Measurements from ENCODE around the gene CERS4.

CERS4 gene

GRCh38 chr19:8305798-8306197 is 96.6 kb downstream of the CERS4 start:
- Histone ChIP-seq H3K27ac (ENCODE audit: low read depth, low read length) (no peak overlapping the region), H3K36me3 (ENCODE audit: control insufficient read depth in 5 of 5, insufficient read depth in 5 of 5, low read length in 5 of 5) (peaks cover 0 to 18% (median 15%) of the 10 kb centered on the region in 5 donors), H3K27me3 (ENCODE audit: control insufficient read depth in 5 of 5, insufficient read depth in 4 of 5, low read length in 5 of 5) (no peaks in the 10 kb centered on the region), H3K4me1 (ENCODE audit: control insufficient read depth in 5 of 5, insufficient read depth in 5 of 5, low read length in 5 of 5) (peaks cover 9 to 56% (median 43%) of the 10 kb centered on the region in 5 donors), H3K9ac (ENCODE audit: low read length in 5 of 5) (peak overlapping the region in 1 of 5 donors; percentile 53), H3K4me3 (ENCODE audit: low read depth in 1 of 5, low read length in 5 of 5) (peak overlapping the region in 2 of 5 donors; percentile 40 to 77), H3K9me3 (ENCODE audit: control insufficient read depth in 5 of 5, low read length in 5 of 5) (no peaks in the 10 kb centered on the region)

GRCh38 chr19:8306235-8307054 is 97.3 kb downstream of the CERS4 start:
- Histone ChIP-seq H3K9me3 (ENCODE audit: control insufficient read depth in 5 of 5, low read length in 5 of 5) (no peaks in the 10 kb centered on the region), H3K36me3 (ENCODE audit: control insufficient read depth in 5 of 5, insufficient read depth in 5 of 5, low read length in 5 of 5) (peaks cover 0 to 25% (median 22%) of the 10 kb centered on the region in 5 donors), H3K9ac (ENCODE audit: low read length in 5 of 5) (peak overlapping the region in 1 of 5 donors; percentile 53), H3K27ac (ENCODE audit: low read depth, low read length) (no peak overlapping the region), H3K4me1 (ENCODE audit: control insufficient read depth in 5 of 5, insufficient read depth in 5 of 5, low read length in 5 of 5) (peaks cover 9 to 62% (median 45%) of the 10 kb centered on the region in 5 donors), H3K27me3 (ENCODE audit: control insufficient read depth in 5 of 5, insufficient read depth in 4 of 5, low read length in 5 of 5) (no peaks in the 10 kb centered on the region), H3K4me3 (ENCODE audit: low read depth in 1 of 5, low read length in 5 of 5) (peak overlapping the region in 3 of 5 donors; percentile 40 to 79 (median 77))

GRCh38 chr19:8307400-8307964 is 98.3 kb downstream of the CERS4 start:
- Histone ChIP-seq H3K9ac (ENCODE audit: low read length in 5 of 5) (peak overlapping the region in 3 of 5 donors; percentile 40 to 87 (median 66)), H3K4me1 (ENCODE audit: control insufficient read depth in 5 of 5, insufficient read depth in 5 of 5, low read length in 5 of 5) (peaks cover 11 to 66% (median 48%) of the 10 kb centered on the region in 5 donors), H3K27me3 (ENCODE audit: control insufficient read depth in 5 of 5, insufficient read depth in 4 of 5, low read length in 5 of 5) (no peaks in the 10 kb centered on the region), H3K27ac (ENCODE audit: low read depth, low read length) (peak overlapping the region; percentile 50), H3K36me3 (ENCODE audit: control insufficient read depth in 5 of 5, insufficient read depth in 5 of 5, low read length in 5 of 5) (peaks cover 0 to 32% (median 25%) of the 10 kb centered on the region in 5 donors), H3K9me3 (ENCODE audit: control insufficient read depth in 5 of 5, low read length in 5 of 5) (no peaks in the 10 kb centered on the region), H3K4me3 (ENCODE audit: low read depth in 1 of 5, low read length in 5 of 5) (peak overlapping the region; percentile 61 to 81 (median 77))

GRCh38 chr19:8307965-8308866 is 99.0 kb downstream of the CERS4 start, which contains the start of gene CD320:
Gene CD320 (minus strand): TSS chr19:8308358. CDS start chr19:8308290, 68 bp downstream.
- H3K4me1 ChIP-seq (ENCODE audit: control insufficient read depth in 5 of 5, insufficient read depth in 5 of 5, low read length in 5 of 5), result peaks cover 11 to 64% (median 44%) of the 10 kb centered on the region in 5 donors
- peak within 1 kb of the TSS in 4 of 5 donors; percentile 48 to 87 (median 67) for H3K9ac ChIP-seq (ENCODE audit: low read length in 5 of 5)
- peak within 1 kb of the TSS; percentile 50 for H3K27ac ChIP-seq (ENCODE audit: low read depth, low read length)
- H3K27me3 ChIP-seq (ENCODE audit: control insufficient read depth in 5 of 5, insufficient read depth in 4 of 5, low read length in 5 of 5), result no peaks in the 10 kb centered on the region
- H3K4me3 ChIP-seq (ENCODE audit: low read depth in 1 of 5, low read length in 5 of 5), result peak within 1 kb of the TSS; percentile 61 to 81 (median 77)
- no peaks in the 10 kb centered on the region for H3K9me3 ChIP-seq (ENCODE audit: control insufficient read depth in 5 of 5, low read length in 5 of 5)
- H3K36me3 ChIP-seq (ENCODE audit: control insufficient read depth in 5 of 5, insufficient read depth in 5 of 5, low read length in 5 of 5), result peaks cover 0 to 37% (median 25%) of the 10 kb centered on the region in 5 donors

GRCh38 chr19:8308891-8309291 is 99.7 kb downstream of the CERS4 start:
- peak overlapping the region in 2 of 5 donors; percentile 3 to 68 for H3K9ac ChIP-seq (ENCODE audit: low read length in 5 of 5)
- H3K27me3 ChIP-seq (ENCODE audit: control insufficient read depth in 5 of 5, insufficient read depth in 4 of 5, low read length in 5 of 5), result no peaks in the 10 kb centered on the region
- peak overlapping the region in 4 of 5 donors; percentile 61 to 81 (median 78) for H3K4me3 ChIP-seq (ENCODE audit: low read depth in 1 of 5, low read length in 5 of 5)
- peaks cover 0 to 43% (median 32%) of the 10 kb centered on the region in 5 donors for H3K36me3 ChIP-seq (ENCODE audit: control insufficient read depth in 5 of 5, insufficient read depth in 5 of 5, low read length in 5 of 5)
- H3K9me3 ChIP-seq (ENCODE audit: control insufficient read depth in 5 of 5, low read length in 5 of 5), result no peaks in the 10 kb centered on the region
- H3K27ac ChIP-seq (ENCODE audit: low read depth, low read length), result peak overlapping the region; percentile 50
- H3K4me1 ChIP-seq (ENCODE audit: control insufficient read depth in 5 of 5, insufficient read depth in 5 of 5, low read length in 5 of 5), result peaks cover 11 to 64% (median 44%) of the 10 kb centered on the region in 5 donors

GRCh38 chr19:8310342-8311055 is 101.3 kb downstream of the CERS4 start:
- H3K36me3 ChIP-seq (ENCODE audit: control insufficient read depth in 5 of 5, insufficient read depth in 5 of 5, low read length in 5 of 5), result peaks cover 0 to 59% (median 45%) of the 10 kb centered on the region in 5 donors
- H3K9me3 ChIP-seq (ENCODE audit: control insufficient read depth in 5 of 5, low read length in 5 of 5), result no peaks in the 10 kb centered on the region
- H3K4me3 ChIP-seq (ENCODE audit: low read depth in 1 of 5, low read length in 5 of 5), result no peak overlapping the region
- H3K9ac ChIP-seq (ENCODE audit: low read length in 5 of 5), result no peak overlapping the region
- H3K27ac ChIP-seq (ENCODE audit: low read depth, low read length), result peak overlapping the region; percentile 9
- H3K27me3 ChIP-seq (ENCODE audit: control insufficient read depth in 5 of 5, insufficient read depth in 4 of 5, low read length in 5 of 5), result no peaks in the 10 kb centered on the region
- H3K4me1 ChIP-seq (ENCODE audit: control insufficient read depth in 5 of 5, insufficient read depth in 5 of 5, low read length in 5 of 5), result peaks cover 11 to 57% (median 44%) of the 10 kb centered on the region in 5 donors

GRCh38 chr19:8311461-8312260 is 102.5 kb downstream of the CERS4 start:
- Histone ChIP-seq H3K9me3 (ENCODE audit: control insufficient read depth in 5 of 5, low read length in 5 of 5) (no peaks in the 10 kb centered on the region), H3K9ac (ENCODE audit: low read length in 5 of 5) (peak overlapping the region in 1 of 5 donors; percentile 44), H3K36me3 (ENCODE audit: control insufficient read depth in 5 of 5, insufficient read depth in 5 of 5, low read length in 5 of 5) (peaks cover 0 to 68% (median 53%) of the 10 kb centered on the region in 5 donors), H3K4me1 (ENCODE audit: control insufficient read depth in 5 of 5, insufficient read depth in 5 of 5, low read length in 5 of 5) (peaks cover 9 to 50% (median 38%) of the 10 kb centered on the region in 5 donors), H3K27me3 (ENCODE audit: control insufficient read depth in 5 of 5, insufficient read depth in 4 of 5, low read length in 5 of 5) (no peaks in the 10 kb centered on the region), H3K27ac (ENCODE audit: low read depth, low read length) (peak overlapping the region; percentile 9), H3K4me3 (ENCODE audit: low read depth in 1 of 5, low read length in 5 of 5) (peak overlapping the region in 1 of 5 donors; percentile 21)

Measured in subcutaneous abdominal adipose tissue (tissue), 5 donors.